ENCODE measurements around the gene ADPGK.

The ADPGK gene

GRCh38 chr15:72787526-72787925 is 4.0 kb upstream of the ADPGK start:
- no peak for DNase-seq

GRCh38 chr15:72786676-72787345 is 3.3 kb upstream of the ADPGK start:
- DNase-seq, result no peak

GRCh38 chr15:72786242-72786641 is 2.7 kb upstream of the ADPGK start:
- DNase-seq, result no peak

GRCh38 chr15:72785841-72786240 is 2.3 kb upstream of the ADPGK start:
- DNase-seq, result no peak

- no peak for DNase-seq
These were observed 1.9 kb upstream of the ADPGK start for GRCh38 chr15:72785432-72785831.

- no peak for DNase-seq
These were observed 908 bp upstream of the ADPGK start for GRCh38 chr15:72784456-72784876.

GRCh38 chr15:72783004-72783639 is 436 bp downstream of the ADPGK start:
- DNase-seq, result no peak

- no peak for DNase-seq
These were observed 1.1 kb downstream of the ADPGK start for GRCh38 chr15:72782274-72783003.

GRCh38 chr15:72781631-72782030 is 1.9 kb downstream of the ADPGK start:
- no peak for DNase-seq

- no peak for DNase-seq
These were observed 4.8 kb downstream of the ADPGK start for GRCh38 chr15:72778796-72779195.

GRCh38 chr15:72774696-72775383 is 8.7 kb downstream of the ADPGK start:
- DNase-seq, result no peak

- no peak for DNase-seq
These were observed 12.2 kb downstream of the ADPGK start for GRCh38 chr15:72771329-72771725.

GRCh38 chr15:72770673-72771328 is 12.8 kb downstream of the ADPGK start:
- no peak for DNase-seq

- DNase-seq, result no peak
These were observed 16.8 kb downstream of the ADPGK start for GRCh38 chr15:72766780-72767179.

- no peak for DNase-seq
These were observed 17.5 kb downstream of the ADPGK start for GRCh38 chr15:72766025-72766424.

- DNase-seq, result no peak
These were observed 18.9 kb downstream of the ADPGK start for GRCh38 chr15:72764656-72765055.

- DNase-seq, result no peak
These were observed 22.8 kb downstream of the ADPGK start for GRCh38 chr15:72760590-72761260.

- DNase-seq, result no peak
These were observed 25.4 kb downstream of the ADPGK start for GRCh38 chr15:72758182-72758581.

- DNase-seq, result no peak
These were observed 29.5 kb downstream of the ADPGK start for GRCh38 chr15:72754096-72754495.

- DNase-seq, result no peak
These were observed 31.7 kb downstream of the ADPGK start for GRCh38 chr15:72751751-72752455.

GRCh38 chr15:72749700-72750099 is 33.9 kb downstream of the ADPGK start:
- no peak for DNase-seq

GRCh38 chr15:72740219-72740618 is 43.3 kb downstream of the ADPGK start:
- no peak for DNase-seq

Measured in NCI-H524 treated with DMSO at 0.1 percent for 48 hours (cell line).